ENCODE data around the gene CASZ1.

CASZ1 gene

DNA sequence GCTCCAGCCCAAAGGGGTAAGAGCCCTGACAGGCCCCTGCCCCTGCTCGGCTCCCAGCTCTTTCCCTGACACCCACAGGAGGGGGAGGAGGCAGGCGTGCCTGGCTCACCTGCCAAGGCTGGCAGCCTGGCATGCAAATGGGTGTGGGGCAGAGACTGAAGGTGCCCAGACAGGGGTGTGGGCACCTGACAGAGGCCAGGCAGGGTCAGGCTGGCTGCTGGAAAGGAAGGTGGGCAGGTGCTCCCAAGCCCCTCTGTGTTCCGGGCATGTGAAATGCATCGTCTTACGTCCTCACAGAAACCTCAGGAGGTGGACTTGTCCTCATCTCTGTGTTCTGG lies 19.4 kb upstream of the CASZ1 start:
- H3K27ac ChIP-seq: no peak overlapping the region
- TF ChIP-seq, protein P1, sequence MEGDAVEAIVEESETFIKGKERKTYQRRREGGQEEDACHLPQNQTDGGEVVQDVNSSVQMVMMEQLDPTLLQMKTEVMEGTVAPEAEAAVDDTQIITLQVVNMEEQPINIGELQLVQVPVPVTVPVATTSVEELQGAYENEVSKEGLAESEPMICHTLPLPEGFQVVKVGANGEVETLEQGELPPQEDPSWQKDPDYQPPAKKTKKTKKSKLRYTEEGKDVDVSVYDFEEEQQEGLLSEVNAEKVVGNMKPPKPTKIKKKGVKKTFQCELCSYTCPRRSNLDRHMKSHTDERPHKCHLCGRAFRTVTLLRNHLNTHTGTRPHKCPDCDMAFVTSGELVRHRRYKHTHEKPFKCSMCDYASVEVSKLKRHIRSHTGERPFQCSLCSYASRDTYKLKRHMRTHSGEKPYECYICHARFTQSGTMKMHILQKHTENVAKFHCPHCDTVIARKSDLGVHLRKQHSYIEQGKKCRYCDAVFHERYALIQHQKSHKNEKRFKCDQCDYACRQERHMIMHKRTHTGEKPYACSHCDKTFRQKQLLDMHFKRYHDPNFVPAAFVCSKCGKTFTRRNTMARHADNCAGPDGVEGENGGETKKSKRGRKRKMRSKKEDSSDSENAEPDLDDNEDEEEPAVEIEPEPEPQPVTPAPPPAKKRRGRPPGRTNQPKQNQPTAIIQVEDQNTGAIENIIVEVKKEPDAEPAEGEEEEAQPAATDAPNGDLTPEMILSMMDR (IDR thresholded peaks at IDR 0.05): no peak
- no peak for TF ChIP-seq ZFX (IDR thresholded peaks at IDR 0.05; ENCODE audit: borderline replicate concordance)

DNA sequence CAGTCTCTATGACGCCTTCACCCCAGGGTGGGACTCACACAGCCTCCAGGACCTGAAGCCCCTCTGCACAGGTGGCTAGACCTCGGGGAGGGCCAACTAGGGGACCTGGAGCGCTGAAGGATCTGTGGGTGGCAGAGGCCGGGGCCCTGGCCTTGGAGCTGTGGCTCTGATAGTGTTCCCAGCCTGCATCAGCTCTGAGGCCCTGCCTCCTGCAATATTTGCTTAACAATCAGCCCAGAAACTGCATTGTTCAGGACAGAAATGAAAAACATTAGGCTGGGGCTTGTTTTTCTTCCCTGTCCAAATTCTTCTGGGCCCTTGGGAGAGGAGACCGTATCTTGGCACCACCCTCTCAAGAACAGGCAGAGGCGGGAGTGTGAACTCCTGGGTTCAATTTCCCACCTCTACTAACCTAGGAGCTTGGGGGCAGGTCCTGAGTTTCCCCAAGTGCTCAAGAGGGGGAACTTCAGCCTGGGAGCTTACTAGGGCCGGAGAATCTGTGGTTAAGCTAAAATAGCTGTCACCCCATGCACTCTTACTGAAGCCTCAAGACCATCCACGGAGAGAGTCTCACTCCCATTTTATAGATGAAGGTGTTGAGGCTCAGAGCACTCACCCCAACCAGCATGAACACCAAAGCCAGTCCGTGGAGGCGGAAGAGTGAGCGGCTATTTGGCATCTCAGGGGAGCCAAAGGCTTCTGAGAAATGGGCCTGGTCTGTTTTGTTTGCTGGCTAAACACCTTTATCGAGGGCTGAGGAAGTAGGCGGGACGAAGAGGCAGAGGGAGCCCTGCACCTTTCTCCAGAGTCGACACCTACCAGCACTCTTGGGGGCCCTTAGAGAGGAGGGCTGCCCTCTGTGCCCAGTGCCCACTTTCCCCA lies 18.8 kb upstream of the CASZ1 start:
- TF ChIP-seq ZFX (IDR thresholded peaks at IDR 0.05; ENCODE audit: borderline replicate concordance): no peak
- TF ChIP-seq, protein P1 (IDR thresholded peaks at IDR 0.05): no peak
- H3K27ac ChIP-seq: no peak overlapping the region

DNA sequence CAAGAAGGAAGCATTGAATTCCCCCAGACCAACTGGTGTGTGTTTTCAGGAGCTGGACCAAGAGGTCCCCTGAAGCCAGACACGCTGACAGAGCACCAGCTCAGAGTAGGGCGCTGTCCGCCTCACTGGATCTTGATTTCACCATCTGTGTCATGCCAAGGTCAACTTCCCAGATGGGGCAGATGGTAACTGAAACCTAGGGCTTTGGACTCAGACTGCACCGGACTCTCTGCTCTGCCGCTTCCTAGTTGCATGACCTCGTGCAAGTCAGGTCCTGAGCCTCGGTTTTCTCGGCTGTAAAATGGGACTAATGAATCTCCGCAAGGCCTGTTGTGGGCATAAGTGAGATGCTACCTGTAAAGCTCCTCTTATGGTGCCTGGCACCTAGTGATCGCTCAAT lies 17.9 kb upstream of the CASZ1 start:
- no peak overlapping the region for H3K27ac ChIP-seq
- TF ChIP-seq ZFX (IDR thresholded peaks at IDR 0.05; ENCODE audit: borderline replicate concordance): no peak
- TF ChIP-seq, protein P1 (IDR thresholded peaks at IDR 0.05): no peak

DNA sequence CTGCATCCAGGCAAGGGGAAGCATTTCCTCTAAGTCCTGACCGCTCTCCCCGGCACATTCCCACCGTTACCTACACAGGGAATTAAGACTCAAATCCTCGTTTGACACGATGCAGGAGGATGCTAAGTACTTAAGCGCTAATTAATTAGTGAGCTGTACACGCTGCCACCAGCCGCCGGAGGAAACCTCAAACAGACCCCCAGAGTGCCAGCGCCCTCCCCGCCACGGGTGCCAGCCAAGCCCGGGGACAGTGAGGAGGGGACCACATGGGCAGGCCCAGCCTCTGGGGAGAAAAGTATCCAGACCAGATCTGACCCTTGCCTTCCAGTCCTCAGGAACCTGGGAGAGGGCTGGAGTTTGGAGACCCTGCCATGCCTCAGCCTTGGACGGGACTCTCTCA lies 17.4 kb upstream of the CASZ1 start:
- H3K27ac ChIP-seq: no peak overlapping the region
- TF ChIP-seq ZFX (IDR thresholded peaks at IDR 0.05; ENCODE audit: borderline replicate concordance): no peak
- TF ChIP-seq, protein P1 (IDR thresholded peaks at IDR 0.05): no peak

DNA sequence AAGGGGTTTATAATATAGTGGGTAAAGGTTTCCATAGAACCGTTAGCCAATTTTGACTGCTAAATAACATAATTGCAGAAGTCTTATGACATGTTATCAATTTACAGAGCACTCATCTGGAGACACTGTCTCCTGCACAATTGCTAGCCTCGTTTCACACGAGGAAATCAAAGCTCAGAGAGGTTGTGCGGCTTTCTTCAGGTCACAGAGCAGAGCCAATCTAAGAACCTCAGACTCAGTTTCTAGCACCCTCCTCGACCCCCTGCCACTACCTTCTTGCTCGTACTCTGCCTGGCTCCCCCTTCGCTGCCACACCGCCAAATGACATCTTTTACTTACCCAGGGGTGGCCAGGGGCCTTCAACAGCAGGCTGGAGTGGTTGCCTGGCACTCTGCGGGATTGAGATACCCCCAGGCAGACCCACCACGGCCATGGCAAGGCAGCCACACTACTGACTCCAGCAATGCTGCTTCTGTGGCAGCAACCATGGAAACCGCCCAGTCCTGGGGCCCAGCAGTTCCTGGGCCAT lies 16.0 kb upstream of the CASZ1 start:
- no peak for TF ChIP-seq ZFX (IDR thresholded peaks at IDR 0.05; ENCODE audit: borderline replicate concordance)
- TF ChIP-seq, protein P1 (IDR thresholded peaks at IDR 0.05): no peak
- no peak overlapping the region for H3K27ac ChIP-seq

DNA sequence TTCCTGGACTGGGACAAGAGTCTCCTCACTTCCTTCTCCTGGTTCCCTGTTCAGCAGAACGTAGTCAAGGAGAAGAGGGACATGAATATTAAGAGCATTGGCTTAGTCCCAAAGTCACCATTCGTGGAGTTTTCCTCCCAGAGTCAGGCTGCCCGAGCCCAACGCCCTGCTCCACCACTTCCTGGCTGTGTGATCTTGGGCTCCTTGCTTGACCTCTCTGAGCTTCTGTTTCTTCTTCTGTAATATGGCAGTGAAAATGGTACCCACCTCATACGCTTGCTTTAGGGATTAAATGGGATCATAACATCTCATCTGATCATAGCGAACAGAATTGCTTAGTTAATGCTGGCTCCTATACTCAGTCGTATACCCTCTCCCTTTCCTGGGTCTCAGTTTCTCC lies 12.0 kb upstream of the CASZ1 start:
- no peak overlapping the region for H3K27ac ChIP-seq
- no peak for TF ChIP-seq ZFX (IDR thresholded peaks at IDR 0.05; ENCODE audit: borderline replicate concordance)
- TF ChIP-seq, protein P1 (IDR thresholded peaks at IDR 0.05): no peak

DNA sequence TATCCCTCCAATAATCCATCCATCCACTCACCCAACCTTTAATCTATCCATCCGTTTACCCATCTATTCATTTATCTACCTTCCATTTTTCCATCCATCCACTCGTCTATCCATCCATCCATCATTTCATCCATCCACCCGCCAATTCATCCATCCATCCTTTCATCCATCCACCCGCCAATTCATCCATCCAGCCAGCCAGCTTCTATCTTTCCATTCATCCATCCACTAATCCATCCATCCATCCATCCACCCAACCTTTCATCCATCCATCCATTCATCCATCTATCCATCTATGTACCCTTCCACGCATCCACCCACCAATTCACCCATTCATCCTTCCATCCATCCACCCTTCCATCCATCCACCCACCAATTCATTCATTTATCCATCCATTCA lies 10.5 kb upstream of the CASZ1 start:
- no peak for TF ChIP-seq ZFX (IDR thresholded peaks at IDR 0.05; ENCODE audit: borderline replicate concordance)
- TF ChIP-seq, protein P1 (IDR thresholded peaks at IDR 0.05): no peak
- H3K27ac ChIP-seq: no peak overlapping the region
